HCT116 (cell line): Measurements from ENCODE around the gene SRGAP3. TPM values are rescaled to one million over a fixed set of nuclear protein-coding genes. Genes with fewer than 3 reads are reported as not detected.

Experiments
- ATAC-seq: fragments of 200-7000 bp; cut with Tn5 transposase; 2 replicates; pipeline ENCODE4 v1.9.1; 2020; ENCODE audit warnings: mild to moderate bottlenecking, moderate library complexity
- BruUV-seq: library from RNA; stranded (reverse); fragments of 400-500 nt; replicated peaks from 2 replicates; lab custom pipeline; 2021; lab: Mats Ljungman, UMichigan
- CTCF ChIA-PET: fragments of 300-600 bp; sonication (Branson Sonifier 250); formaldehyde crosslinking; loops from one replicate; lab custom pipeline; 2021; ENCODE audit warnings: antibody characterized with exemption; lab: Charles Lee
- POLR2A ChIA-PET: fragments of 300-600, 350-600 bp; sonication (Branson Sonifier 250); formaldehyde crosslinking; loops from one replicate; lab custom pipeline; 2021; ENCODE audit warnings: antibody characterized with exemption; lab: Charles Lee
- RAD21 ChIA-PET, 2 experiments: fragments of 300-600 bp; sonication (Branson Sonifier 250); formaldehyde crosslinking; loops; one replicate each; lab custom pipeline; 2023; ENCODE audit warnings: low total read pairs in 2 of 2; ENCODE audit not compliant: uncharacterized antibody in 2 of 2, unreplicated experiment in 2 of 2, low non-redundant PET in 1 of 2; lab: Charles Lee
- DNase-seq: peaks from one replicate; pipeline ENCODE4 v3.0.0-alpha.2; 2010; ENCODE audit warnings: low read depth, low spot score
- H2AFZ ChIP-seq: fragments of 200-600 bp; shearing (Covaris generic), sonication (generic); 2 replicates; pipeline ENCODE4 v1.6.1; 2017; ENCODE audit warnings: low read depth, mixed run types, mixed read lengths, antibody characterized with exemption, low read length; ENCODE audit not compliant: poor library complexity, severe bottlenecking
- H3K27ac ChIP-seq: 2 replicates; pipeline ENCODE4 v1.5.1; 2012; ENCODE audit warnings: low read depth, low read length
- H3K27me3 ChIP-seq: fragments of 200-600 bp; sonication (generic); 2 replicates; pipeline ENCODE4 v1.6.1; 2016; ENCODE audit warnings: mixed run types, low read length, mixed read lengths; ENCODE audit not compliant: insufficient read depth
- H3K36me3 ChIP-seq, 2 experiments: fragments of 200-500 bp in 1 of 2; fragments of 200-600 bp in 1 of 2; sonication (Bioruptor generic) in 1 of 2; sonication (generic) in 1 of 2; 2 replicates each; pipeline versions ENCODE4 v1.5.1 to v1.6.1; 2014 to 2016; ENCODE audit warnings: low read length in 2 of 2, inconsistent platforms in 1 of 2, mixed read lengths in 1 of 2, mixed run types in 1 of 2; ENCODE audit not compliant: insufficient read depth in 2 of 2, control insufficient read depth in 1 of 2
- H3K4me1 ChIP-seq, 2 experiments: fragments of 200-600 bp in 1 of 2; sonication (generic) in 1 of 2; 2 replicates each; pipeline versions ENCODE4 v1.5.1 to v1.6.1; 2012 to 2017; ENCODE audit warnings: low read length in 2 of 2, inconsistent platforms in 1 of 2, mild to moderate bottlenecking in 1 of 2, mixed read lengths in 1 of 2, mixed run types in 1 of 2, moderate library complexity in 1 of 2; ENCODE audit not compliant: insufficient read depth in 2 of 2, control insufficient read depth in 1 of 2
- H3K4me2 ChIP-seq: fragments of 200-600 bp; sonication (generic); 2 replicates; pipeline ENCODE4 v1.6.1; 2017; ENCODE audit warnings: mixed run types, low read length, mixed read lengths
- H3K4me3 ChIP-seq, 2 experiments: fragments of 200-600 bp in 1 of 2; sonication (generic) in 1 of 2; replicated peaks in 1 of 2; 2 replicates each; pipeline ENCODE4 v1.5.1; 2011 to 2016; ENCODE audit warnings: low read length in 2 of 2, control low read depth in 1 of 2, low read depth in 1 of 2, mild to moderate bottlenecking in 1 of 2, mixed read lengths in 1 of 2, mixed run types in 1 of 2
- H3K79me2 ChIP-seq: fragments of 200-600 bp; sonication (generic); 2 replicates; pipeline ENCODE4 v1.6.1; 2017; ENCODE audit warnings: mild to moderate bottlenecking, mixed run types, low read length, moderate library complexity, mixed read lengths; ENCODE audit not compliant: insufficient read depth
- H3K9ac ChIP-seq: fragments of 200-600 bp; sonication (generic); 2 replicates; pipeline ENCODE4 v1.6.1; 2016; ENCODE audit warnings: low read length, mixed read lengths
- H3K9me2 ChIP-seq: fragments of 200-600 bp; sonication (generic), shearing (Covaris generic); 2 replicates; pipeline ENCODE4 v1.6.1; 2017; ENCODE audit warnings: mixed run types, mild to moderate bottlenecking, moderate library complexity; ENCODE audit not compliant: insufficient read depth
- H3K9me3 ChIP-seq, 2 experiments: fragments of 200-500 bp in 1 of 2; fragments of 200-600 bp in 1 of 2; sonication (Bioruptor generic) in 1 of 2; sonication (generic) in 1 of 2; 2 replicates each; pipeline ENCODE4 v1.6.1; 2014 to 2017; ENCODE audit warnings: low read length in 2 of 2, mixed read lengths in 2 of 2, inconsistent platforms in 1 of 2, low read depth in 1 of 2, mild to moderate bottlenecking in 1 of 2, mixed run types in 1 of 2, moderate library complexity in 1 of 2; ENCODE audit not compliant: control insufficient read depth in 1 of 2, insufficient read depth in 1 of 2
- H4K20me1 ChIP-seq: fragments of 200-600 bp; sonication (generic), shearing (Covaris generic); 2 replicates; pipeline ENCODE4 v1.6.1; 2017; ENCODE audit warnings: mixed run types, mild to moderate bottlenecking, moderate library complexity; ENCODE audit not compliant: insufficient read depth
- JUND ChIP-seq: IDR thresholded peaks from 2 replicates; pipeline ENCODE4 v1.6.1; 2012
- POLR2AphosphoS5 ChIP-seq: IDR thresholded peaks from 2 replicates; pipeline ENCODE4 v1.6.1; 2011; ENCODE audit warnings: mild to moderate bottlenecking, low read depth, low read length, moderate library complexity
- SIN3A ChIP-seq: IDR thresholded peaks from 2 replicates; pipeline ENCODE4 v1.6.1; 2012; ENCODE audit warnings: low read depth
- intact Hi-C: fragments of 100-400 bp; cut with micrococcal nuclease; formaldehyde crosslinking; loops from 2 replicates; pipeline ENCODE4 v1.10.0; 2022
- total RNA-seq: library from RNA; stranded (reverse); gene quantifications from one replicate; pipeline ENCODE4 v1.2.1, GENCODE V29; 2021; ENCODE audit not compliant: unreplicated experiment
- TF ChIP-seq, protein P1 (sequence below), 3 experiments: fragments of 200-600 bp in 1 of 3; sonication (generic) in 1 of 3; IDR thresholded peaks in 2 of 3; conservative IDR thresholded peaks in 1 of 3; 2 replicates each; pipeline ENCODE4 v1.5.1; 2012 to 2017; ENCODE audit warnings: low read depth in 2 of 3, low read length in 2 of 3, antibody characterized with exemption in 1 of 3, borderline replicate concordance in 1 of 3, control low read depth in 1 of 3, mild to moderate bottlenecking in 1 of 3, mixed read lengths in 1 of 3, mixed run types in 1 of 3, moderate library complexity in 1 of 3; ENCODE audit not compliant: insufficient read depth in 1 of 3
- TF ChIP-seq, protein P2 (sequence below): IDR thresholded peaks from 2 replicates; pipeline ENCODE4 v1.6.1; 2011; ENCODE audit warnings: mild to moderate bottlenecking, low read length, moderate library complexity; ENCODE audit not compliant: insufficient replicate concordance; ENCODE audit errors: extremely low read depth
- TF ChIP-seq, protein P3 (sequence below): IDR thresholded peaks from 2 replicates; pipeline ENCODE4 v1.6.1; 2012

Gene SRGAP3
- total RNA-seq, 1 experiment from 2014 or later, result 8.3 TPM

DNA sequence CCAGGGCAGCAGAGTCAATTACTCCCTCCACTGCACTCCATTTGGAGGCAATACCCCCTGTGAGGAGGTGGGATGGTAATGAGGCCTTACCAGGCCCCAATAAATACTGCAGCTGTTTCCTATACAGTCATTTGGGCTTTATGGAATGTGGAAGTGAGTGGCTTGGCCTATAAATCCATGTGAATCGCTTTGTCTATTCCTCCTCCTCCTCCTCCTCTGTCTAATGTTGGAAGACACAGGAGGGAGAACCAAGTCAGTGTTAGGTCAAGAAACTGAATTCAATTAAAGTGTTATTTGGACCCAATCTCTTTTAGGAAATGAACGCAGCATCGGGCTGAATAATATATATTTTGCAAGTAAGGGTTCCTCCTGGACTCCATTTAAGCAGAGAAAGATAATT lies 17.3 kb upstream of the SRGAP3 start:
- Histone ChIP-seq H3K4me1 (no peaks in the 10 kb centered on the region), H3K27ac (no peak overlapping the region), H3K9ac (no peak overlapping the region), H3K4me2 (no peak overlapping the region), H2AFZ (no peak overlapping the region), H4K20me1 (no peaks in the 10 kb centered on the region), H3K79me2 (no peaks in the 10 kb centered on the region), H3K27me3 (no peaks in the 10 kb centered on the region), H3K4me3 (no peak overlapping the region), H3K9me2 (no peaks in the 10 kb centered on the region), H3K9me3 (no peaks in the 10 kb centered on the region), H3K36me3 (no peaks in the 10 kb centered on the region)
- DNase-seq, result no peak
- ChIA-PET CTCF (no interaction called here), RAD21 (no interaction called here), POLR2A (no interaction called here)
- BruUV-seq, result no TSS peak
- ATAC-seq, result no peak
- TF ChIP-seq, protein P1, sequence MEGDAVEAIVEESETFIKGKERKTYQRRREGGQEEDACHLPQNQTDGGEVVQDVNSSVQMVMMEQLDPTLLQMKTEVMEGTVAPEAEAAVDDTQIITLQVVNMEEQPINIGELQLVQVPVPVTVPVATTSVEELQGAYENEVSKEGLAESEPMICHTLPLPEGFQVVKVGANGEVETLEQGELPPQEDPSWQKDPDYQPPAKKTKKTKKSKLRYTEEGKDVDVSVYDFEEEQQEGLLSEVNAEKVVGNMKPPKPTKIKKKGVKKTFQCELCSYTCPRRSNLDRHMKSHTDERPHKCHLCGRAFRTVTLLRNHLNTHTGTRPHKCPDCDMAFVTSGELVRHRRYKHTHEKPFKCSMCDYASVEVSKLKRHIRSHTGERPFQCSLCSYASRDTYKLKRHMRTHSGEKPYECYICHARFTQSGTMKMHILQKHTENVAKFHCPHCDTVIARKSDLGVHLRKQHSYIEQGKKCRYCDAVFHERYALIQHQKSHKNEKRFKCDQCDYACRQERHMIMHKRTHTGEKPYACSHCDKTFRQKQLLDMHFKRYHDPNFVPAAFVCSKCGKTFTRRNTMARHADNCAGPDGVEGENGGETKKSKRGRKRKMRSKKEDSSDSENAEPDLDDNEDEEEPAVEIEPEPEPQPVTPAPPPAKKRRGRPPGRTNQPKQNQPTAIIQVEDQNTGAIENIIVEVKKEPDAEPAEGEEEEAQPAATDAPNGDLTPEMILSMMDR (IDR thresholded peaks at IDR 0.05 in 2 of 3, conservative IDR thresholded peaks at IDR 0.05 in 1 of 3; ENCODE audit: borderline replicate concordance in 1 of 3, insufficient read depth in 1 of 3, low read depth in 2 of 3, low read length in 2 of 3), result no peak
- TF ChIP-seq POLR2AphosphoS5 (no peak), SIN3A (no peak), JUND (no peak)
- TF ChIP-seq, protein P2, sequence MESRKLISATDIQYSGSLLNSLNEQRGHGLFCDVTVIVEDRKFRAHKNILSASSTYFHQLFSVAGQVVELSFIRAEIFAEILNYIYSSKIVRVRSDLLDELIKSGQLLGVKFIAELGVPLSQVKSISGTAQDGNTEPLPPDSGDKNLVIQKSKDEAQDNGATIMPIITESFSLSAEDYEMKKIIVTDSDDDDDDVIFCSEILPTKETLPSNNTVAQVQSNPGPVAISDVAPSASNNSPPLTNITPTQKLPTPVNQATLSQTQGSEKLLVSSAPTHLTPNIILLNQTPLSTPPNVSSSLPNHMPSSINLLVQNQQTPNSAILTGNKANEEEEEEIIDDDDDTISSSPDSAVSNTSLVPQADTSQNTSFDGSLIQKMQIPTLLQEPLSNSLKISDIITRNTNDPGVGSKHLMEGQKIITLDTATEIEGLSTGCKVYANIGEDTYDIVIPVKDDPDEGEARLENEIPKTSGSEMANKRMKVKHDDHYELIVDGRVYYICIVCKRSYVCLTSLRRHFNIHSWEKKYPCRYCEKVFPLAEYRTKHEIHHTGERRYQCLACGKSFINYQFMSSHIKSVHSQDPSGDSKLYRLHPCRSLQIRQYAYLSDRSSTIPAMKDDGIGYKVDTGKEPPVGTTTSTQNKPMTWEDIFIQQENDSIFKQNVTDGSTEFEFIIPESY, result no peak
- TF ChIP-seq, protein P3, sequence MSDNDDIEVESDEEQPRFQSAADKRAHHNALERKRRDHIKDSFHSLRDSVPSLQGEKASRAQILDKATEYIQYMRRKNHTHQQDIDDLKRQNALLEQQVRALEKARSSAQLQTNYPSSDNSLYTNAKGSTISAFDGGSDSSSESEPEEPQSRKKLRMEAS, result no peak
- intact Hi-C loops, result no loop called here
